ENCODE measurements around the gene RPS6KA2.

RPS6KA2 gene

DNA sequence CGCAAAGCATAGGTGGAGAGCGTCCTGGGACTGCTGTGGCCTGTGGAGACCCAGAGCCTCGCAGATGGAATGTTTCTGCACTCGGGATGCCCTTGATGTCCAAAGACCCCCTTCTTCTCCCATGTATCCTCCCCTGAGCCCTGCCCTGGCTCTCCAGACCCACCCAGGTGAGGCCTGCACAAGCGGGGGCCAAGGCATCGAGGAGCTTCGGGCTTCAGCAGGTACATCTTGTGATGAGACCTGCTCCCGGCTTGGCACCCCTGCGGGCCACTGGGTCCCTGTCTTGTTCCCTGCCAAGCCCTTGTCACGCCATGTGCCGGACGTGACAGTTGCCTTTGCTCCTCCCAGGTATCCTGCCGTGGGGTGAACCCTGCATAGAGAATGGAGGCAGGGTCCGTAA, 125.8 kb downstream of the RPS6KA2 start:
- H3K4me3 ChIP-seq (ENCODE audit: low read length), result no peak overlapping the region
- no peak for DNase-seq (ENCODE audit: low read depth, low spot score)

DNA sequence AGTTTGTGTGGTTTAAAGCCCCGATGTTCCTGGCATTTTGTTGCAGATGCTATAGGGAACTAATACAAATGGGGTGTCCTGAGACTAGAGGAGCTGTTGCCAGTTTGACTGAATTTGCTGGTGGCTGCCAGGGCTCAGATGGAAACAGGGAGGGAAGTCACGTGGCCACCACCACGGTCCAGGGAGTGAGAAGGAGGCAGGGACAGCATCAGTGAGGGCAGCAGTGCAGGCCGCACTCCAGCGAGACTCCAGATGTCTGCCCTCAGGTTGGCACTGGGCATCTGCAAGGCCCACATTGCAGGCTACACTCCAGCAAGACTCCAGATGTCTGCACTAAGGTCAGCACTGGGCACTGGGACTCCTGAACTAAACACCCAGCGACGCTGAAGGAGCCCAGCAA, 126.8 kb downstream of the RPS6KA2 start:
- DNase-seq (ENCODE audit: low read depth, low spot score), result no peak
- H3K4me3 ChIP-seq (ENCODE audit: low read length), result no peak overlapping the region

GRCh38 chr6:166499350-166500163, 127.5 kb downstream of the RPS6KA2 start:
- H3K4me3 ChIP-seq (ENCODE audit: low read length), result no peak overlapping the region
- DNase-seq (ENCODE audit: low read depth, low spot score), result no peak

- no peak for DNase-seq (ENCODE audit: low read depth, low spot score)
- no peak overlapping the region for H3K4me3 ChIP-seq (ENCODE audit: low read length)
These were observed 128.2 kb downstream of the RPS6KA2 start for GRCh38 chr6:166498661-166499349.

DNA sequence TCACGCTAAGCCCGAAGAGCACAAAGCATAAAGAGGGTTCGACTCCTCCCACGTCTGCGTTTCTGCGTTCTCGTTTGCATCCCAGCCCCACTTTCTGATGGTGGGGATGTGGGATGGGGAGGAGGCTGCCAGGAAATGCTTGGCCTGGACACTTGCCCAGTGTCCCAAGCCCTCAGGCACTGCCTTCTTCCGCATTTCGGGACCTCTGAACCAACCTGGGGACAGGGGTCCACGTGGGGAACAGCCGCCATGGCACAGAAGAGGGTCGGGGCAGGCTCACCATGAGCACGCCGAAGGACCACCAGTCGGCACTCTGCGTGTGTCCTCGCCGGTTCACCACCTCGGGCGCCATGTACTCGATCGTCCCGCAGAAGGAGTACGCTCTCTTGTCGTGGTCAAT, 128.8 kb downstream of the RPS6KA2 start:
- no peak overlapping the region for H3K4me3 ChIP-seq (ENCODE audit: low read length)
- no peak for DNase-seq (ENCODE audit: low read depth, low spot score)

DNA sequence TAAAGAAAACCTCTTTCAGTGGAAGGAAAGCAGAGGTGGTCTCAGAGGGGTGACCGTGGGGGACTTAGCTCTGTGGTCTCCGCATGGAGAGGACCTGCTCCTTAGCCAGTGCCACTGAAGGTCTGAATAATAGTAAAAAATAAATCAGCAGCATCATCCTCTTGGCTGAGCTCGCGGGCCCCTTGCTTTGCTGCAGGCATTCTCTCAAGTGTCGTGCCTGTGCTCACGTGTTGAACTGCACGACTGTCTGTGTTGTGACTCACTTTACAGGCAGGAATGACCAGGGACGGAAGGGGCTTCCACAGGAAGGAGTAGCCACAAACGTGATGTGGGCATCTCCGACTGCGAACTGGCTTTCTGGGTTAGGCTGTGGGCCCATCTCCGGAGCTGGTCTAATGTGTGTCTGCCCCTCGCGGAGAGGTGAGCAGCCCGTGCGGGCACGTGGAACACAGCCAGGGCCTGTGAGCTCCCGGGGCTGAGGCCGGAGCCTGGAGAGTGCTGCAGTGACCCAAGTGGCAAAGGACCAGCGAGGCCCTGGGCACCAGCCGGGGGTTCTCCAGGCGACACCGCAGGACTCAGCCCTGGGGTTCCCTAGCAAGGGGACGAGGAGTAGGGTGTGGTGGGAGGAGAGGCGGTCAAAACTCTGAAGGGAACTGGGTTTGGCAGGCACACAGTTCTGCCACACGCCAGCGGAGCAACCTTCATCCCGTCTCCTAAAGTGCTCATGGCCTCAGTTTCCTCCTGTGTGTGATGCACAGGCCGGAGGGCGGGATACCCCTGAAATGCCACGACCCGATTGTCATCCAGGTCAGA, 129.8 kb downstream of the RPS6KA2 start:
- no peak overlapping the region for H3K4me3 ChIP-seq (ENCODE audit: low read length)
- no peak for DNase-seq (ENCODE audit: low read depth, low spot score)

DNA sequence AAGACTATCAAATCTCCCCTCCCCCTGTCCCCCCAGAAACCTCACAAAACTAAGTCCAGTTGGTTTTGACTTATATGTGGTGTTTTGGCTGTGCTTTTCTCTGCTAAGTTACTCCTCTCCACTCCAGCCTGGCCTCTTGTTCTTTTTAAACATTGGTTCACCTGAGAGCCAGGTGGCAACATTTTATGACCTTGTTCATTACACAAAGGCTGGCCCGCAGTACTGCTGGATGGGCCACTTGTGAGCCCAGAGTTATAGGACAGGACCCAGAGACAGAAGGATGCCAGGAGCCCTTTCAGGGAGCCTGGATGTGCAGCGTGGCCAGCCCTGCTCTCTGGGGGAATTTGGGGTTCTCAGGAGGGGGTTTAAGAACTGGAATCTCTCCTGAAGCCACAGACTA, 130.6 kb downstream of the RPS6KA2 start:
- DNase-seq (ENCODE audit: low read depth, low spot score), result no peak

GRCh38 chr6:166495487-166496314, 131.3 kb downstream of the RPS6KA2 start:
- DNase-seq (ENCODE audit: low read depth, low spot score), result no peak
- H3K4me3 ChIP-seq (ENCODE audit: low read length), result no peak overlapping the region

More for the DNA sequence above, 130.6 kb downstream of the RPS6KA2 start:
- no peak overlapping the region for H3K4me3 ChIP-seq (ENCODE audit: low read length)

DNA sequence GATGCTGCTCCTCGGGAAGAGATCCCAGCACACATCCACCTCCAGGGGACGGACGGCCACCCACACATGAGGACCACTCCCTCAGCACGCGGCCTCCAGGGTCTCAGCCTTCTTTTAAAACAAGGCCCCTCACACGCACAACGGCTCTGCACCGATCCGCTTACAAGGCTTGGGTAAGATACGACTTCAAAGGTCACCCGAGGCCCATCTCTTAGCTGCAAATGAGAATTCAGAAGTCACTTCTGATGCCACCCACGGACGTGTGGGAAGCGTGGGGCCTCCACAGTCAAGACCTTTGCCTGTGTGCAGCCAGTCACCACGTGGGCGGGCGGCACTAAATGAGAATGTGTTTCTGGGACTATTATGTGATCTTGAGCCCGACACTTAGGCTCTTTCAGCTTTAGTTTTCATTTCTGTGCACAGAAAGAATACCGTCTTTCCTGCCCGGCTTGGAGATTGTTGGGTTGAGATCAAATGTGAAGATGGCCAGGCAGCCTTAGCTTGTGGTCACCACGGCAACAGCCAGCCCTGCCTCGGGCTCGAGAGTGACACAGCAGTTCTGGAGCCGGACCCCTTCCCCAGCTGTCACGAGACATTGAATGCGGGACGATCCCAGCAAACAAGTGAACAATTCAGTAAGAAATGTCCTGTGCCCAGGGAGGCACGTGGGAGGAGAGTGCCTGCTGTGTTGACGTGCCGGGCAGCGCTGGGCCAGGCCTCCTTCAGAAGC, 132.1 kb downstream of the RPS6KA2 start:
- no peak for DNase-seq (ENCODE audit: low read depth, low spot score)
- H3K4me3 ChIP-seq (ENCODE audit: low read length), result no peak overlapping the region

DNA sequence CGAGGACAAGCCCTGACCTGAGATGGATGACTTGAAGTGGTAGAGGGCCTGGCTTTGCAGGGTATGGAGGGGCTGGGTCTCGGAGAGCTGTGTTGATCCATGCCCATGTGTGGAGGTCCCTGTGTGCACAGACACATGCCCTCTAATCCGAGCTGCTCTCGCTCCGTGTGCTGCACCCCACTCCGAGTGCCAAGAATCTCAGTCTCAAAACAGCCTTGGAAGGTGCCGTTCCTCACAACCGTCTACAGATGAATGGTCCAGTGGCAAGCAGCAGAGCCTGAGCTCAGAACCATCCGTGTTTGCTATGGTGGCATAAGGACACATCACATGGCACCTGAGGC, 133.0 kb downstream of the RPS6KA2 start:
- no peak overlapping the region for H3K4me3 ChIP-seq (ENCODE audit: low read length)
- no peak for DNase-seq (ENCODE audit: low read depth, low spot score)

- no peak for DNase-seq (ENCODE audit: low read depth, low spot score)
- H3K4me3 ChIP-seq (ENCODE audit: low read length), result no peak overlapping the region
These were observed 133.5 kb downstream of the RPS6KA2 start for GRCh38 chr6:166493427-166494100.

DNA sequence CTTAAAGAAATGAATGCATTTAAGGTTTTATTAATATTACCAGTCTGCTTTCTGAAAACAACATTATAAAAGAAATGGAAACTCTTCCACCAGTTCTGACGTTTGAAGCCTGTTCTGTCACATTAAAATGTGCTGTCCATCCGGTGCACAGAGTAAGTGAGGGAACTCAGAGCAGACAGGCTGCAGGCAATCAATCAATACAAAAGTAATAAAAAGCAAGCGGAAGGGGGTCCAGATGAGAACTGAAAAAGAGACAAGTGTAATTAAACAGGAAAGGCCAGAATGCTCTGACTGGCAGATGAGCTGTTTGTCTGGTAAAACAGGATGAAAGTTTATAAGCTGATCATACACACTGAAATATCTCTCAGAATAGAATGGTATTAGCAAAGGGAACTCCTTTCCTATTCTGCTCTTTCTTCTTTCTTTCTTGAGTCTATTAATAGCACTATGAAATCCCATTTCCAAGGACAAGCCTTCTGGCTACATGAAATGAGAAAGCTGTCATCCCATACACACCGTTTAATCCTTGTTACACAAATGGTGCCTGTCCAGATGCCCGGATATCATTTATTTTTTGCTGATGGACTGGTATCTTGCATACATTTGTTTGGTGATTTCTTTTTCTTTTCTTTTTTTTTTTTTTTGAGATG, 134.8 kb downstream of the RPS6KA2 start:
- no peak for DNase-seq (ENCODE audit: low read depth, low spot score)
- H3K4me3 ChIP-seq (ENCODE audit: low read length), result no peak overlapping the region

- no peak overlapping the region for H3K4me3 ChIP-seq (ENCODE audit: low read length)
- no peak for DNase-seq (ENCODE audit: low read depth, low spot score)
These were observed 136.2 kb downstream of the RPS6KA2 start for GRCh38 chr6:166490671-166491500.

DNA sequence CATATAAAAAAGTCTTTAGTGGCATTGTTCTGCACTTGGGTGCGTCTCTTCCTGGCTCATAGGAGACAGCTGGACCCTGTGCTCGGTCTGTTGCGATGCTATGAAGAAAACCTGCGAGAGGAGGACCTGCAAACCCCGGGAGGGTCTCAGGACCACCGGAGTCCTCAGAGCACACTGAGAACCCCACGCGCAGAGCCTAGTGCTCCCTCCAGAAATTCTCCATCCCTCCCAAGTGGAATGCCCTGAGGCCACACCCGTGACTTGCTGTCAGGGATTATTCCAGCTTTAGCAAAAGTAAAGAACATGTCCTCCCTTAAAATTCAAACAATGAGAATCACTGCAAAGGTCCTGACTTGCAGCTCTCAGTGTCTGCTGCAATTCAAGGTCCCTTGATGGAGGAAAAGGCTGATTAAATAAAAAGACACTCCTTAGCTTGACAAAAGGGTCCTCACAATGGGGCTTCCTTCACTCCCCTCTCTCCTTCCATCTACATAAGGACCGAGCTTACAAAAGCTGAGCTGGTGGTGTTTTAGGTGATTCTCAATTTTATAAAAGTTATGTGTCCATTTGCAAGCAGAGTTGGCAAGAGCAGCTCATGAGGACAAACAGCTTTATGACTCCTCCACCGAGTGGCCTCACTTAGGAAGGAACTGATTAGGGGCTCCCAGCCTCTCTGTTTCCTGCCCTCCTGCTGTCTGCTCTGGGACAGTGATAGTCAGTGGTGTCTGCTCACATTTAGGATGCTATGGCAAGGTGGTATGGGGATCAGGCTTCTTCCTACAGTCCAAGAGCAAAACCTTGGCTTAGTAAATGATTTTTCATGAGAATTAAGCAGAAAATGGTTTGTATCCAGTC, 137.5 kb downstream of the RPS6KA2 start:
- DNase-seq (ENCODE audit: low read depth, low spot score), result no peak
- H3K4me3 ChIP-seq (ENCODE audit: low read length), result no peak overlapping the region

GRCh38 chr6:166488701-166489100, 138.3 kb downstream of the RPS6KA2 start:
- peak overlapping the region; percentile 24 for H3K4me3 ChIP-seq (ENCODE audit: low read length)
- no peak for DNase-seq (ENCODE audit: low read depth, low spot score)

Data from Jurkat, Clone E6-1 (cell line).